Breast epithelium (tissue), 4 donors: ENCODE results near the gene GNA12. TPM values are rescaled to one million over a fixed set of nuclear protein-coding genes. Genes with fewer than 3 reads are reported as not detected.

Experiments used
- DNase-seq, 2 donors: peaks; one replicate each; pipeline ENCODE4 v3.0.0-alpha.2; 2019; ENCODE audit warnings: low spot score in 2 of 2
- H3K27ac ChIP-seq, 2 donors: fragments of 200-600 bp; sonication (generic) in 1 of 2; one replicate each; pipeline ENCODE4 v1.5.1; 2016 to 2019; ENCODE audit warnings: mild to moderate bottlenecking in 1 of 2
- H3K27me3 ChIP-seq, 2 donors: fragments of 200-600 bp; sonication (generic) in 1 of 2; one replicate each; pipeline versions ENCODE4 v1.5.1 to v1.6.0; 2017 to 2019; ENCODE audit warnings: control low read depth in 1 of 2, mild to moderate bottlenecking in 1 of 2
- H3K36me3 ChIP-seq: fragments of 200-600 bp; one replicate; pipeline ENCODE4 v1.5.1; 2019
- H3K4me1 ChIP-seq, 2 donors: fragments of 200-600 bp; sonication (generic); one replicate each; pipeline ENCODE4 v1.5.1; 2016 to 2019; ENCODE audit warnings: control low read depth in 1 of 2
- H3K4me3 ChIP-seq, 3 donors: fragments of 200-600 bp; sonication (generic); 1 replicate in 2 of 3; 2 replicates in 1 of 3; pipeline ENCODE4 v1.5.1; 2016 to 2019; ENCODE audit warnings: mild to moderate bottlenecking in 3 of 3, moderate library complexity in 2 of 3
- H3K9me3 ChIP-seq, 2 donors: fragments of 200-600 bp; sonication (generic) in 1 of 2; one replicate each; pipeline ENCODE4 v1.5.1; 2016 to 2019; ENCODE audit warnings: control low read depth in 1 of 2
- POLR2A ChIP-seq: fragments of 450-650 bp; IDR thresholded peaks from one replicate; pipeline ENCODE4 v1.6.1; 2016; ENCODE audit warnings: antibody characterized with exemption, mild to moderate bottlenecking, moderate library complexity
- POLR2AphosphoS5 ChIP-seq, 3 donors: sonication (generic); formaldehyde crosslinking; IDR thresholded peaks; one replicate each; pipeline ENCODE4 v1.6.1; 2017; ENCODE audit warnings: antibody characterized with exemption in 3 of 3
- intact Hi-C: fragments of 100-400 bp; cut with DNase I; formaldehyde crosslinking; loops from one replicate; pipeline ENCODE4 v1.15.1; 2023; ENCODE audit warnings: low total_unique reads
- total RNA-seq, 3 donors: library from RNA; depleted of rRNA; stranded (reverse); fragments of >200 nt; gene quantifications; one replicate each; pipeline ENCODE4 v1.1.0, GENCODE V29; 2016
- TF ChIP-seq, protein P1 (sequence below), 3 donors: fragments of 450-650 bp; IDR thresholded peaks; one replicate each; pipeline ENCODE4 v1.5.1; 2016 to 2017; ENCODE audit warnings: antibody characterized with exemption in 3 of 3, mild to moderate bottlenecking in 3 of 3, moderate library complexity in 3 of 3

Gene GNA12
- total RNA-seq, 3 donors from 2014 or later = 11.3 to 31.4 (median 24.9) TPM

DNA sequence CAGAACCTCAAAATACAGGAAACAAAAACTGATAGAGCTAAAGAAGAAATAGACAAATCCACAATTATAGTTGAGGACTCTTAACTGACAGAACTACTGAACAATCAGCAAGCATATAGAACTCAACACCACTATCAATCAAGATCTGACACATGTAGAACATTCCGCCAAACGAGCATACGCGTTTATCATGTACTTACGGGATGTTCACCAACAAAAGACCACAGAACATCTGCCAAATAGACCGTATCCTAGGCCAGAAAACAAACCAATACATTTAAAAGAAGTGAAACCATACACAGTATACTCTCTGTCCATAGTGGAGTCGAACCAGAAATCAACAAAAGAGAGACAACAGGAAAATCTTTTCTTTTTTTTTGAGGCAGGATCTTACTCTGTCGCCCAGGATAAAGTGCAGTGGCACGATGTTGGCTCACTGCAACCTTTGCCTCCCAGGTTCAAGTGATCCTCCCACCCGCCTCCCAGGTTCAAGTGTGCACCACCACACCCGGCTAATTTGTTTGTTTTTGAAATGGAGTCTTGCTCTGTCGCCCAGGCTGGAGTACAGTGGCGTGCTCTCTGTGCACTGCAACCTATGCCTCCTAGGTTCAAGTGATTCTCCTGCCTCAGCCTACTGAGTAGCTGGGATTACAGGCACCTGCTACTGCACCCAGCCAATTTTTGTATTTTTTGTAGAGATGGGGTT, 5.1 kb downstream of the GNA12 start:
- Histone ChIP-seq H3K4me1 (no peaks in the 10 kb centered on the region), H3K27ac (no peak overlapping the region), H3K4me3 (no peak overlapping the region), H3K36me3 (no peaks in the 10 kb centered on the region), H3K27me3 (no peaks in the 10 kb centered on the region), H3K9me3 (no peaks in the 10 kb centered on the region)
- no peak for DNase-seq
- intact Hi-C loops = no loop called here
- TF ChIP-seq POLR2AphosphoS5 (IDR thresholded peaks at IDR 0.05) (no peak), POLR2A (no peak)
- TF ChIP-seq, protein P1, sequence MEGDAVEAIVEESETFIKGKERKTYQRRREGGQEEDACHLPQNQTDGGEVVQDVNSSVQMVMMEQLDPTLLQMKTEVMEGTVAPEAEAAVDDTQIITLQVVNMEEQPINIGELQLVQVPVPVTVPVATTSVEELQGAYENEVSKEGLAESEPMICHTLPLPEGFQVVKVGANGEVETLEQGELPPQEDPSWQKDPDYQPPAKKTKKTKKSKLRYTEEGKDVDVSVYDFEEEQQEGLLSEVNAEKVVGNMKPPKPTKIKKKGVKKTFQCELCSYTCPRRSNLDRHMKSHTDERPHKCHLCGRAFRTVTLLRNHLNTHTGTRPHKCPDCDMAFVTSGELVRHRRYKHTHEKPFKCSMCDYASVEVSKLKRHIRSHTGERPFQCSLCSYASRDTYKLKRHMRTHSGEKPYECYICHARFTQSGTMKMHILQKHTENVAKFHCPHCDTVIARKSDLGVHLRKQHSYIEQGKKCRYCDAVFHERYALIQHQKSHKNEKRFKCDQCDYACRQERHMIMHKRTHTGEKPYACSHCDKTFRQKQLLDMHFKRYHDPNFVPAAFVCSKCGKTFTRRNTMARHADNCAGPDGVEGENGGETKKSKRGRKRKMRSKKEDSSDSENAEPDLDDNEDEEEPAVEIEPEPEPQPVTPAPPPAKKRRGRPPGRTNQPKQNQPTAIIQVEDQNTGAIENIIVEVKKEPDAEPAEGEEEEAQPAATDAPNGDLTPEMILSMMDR (IDR thresholded peaks at IDR 0.05) = no peak

- Histone ChIP-seq H3K27me3 (no peaks in the 10 kb centered on the region), H3K4me1 (no peaks in the 10 kb centered on the region), H3K9me3 (no peaks in the 10 kb centered on the region), H3K27ac (no peak overlapping the region), H3K36me3 (no peaks in the 10 kb centered on the region), H3K4me3 (no peak overlapping the region)
- no peak for DNase-seq
- intact Hi-C loops = no loop called here
- no peak for TF ChIP-seq POLR2AphosphoS5 (IDR thresholded peaks at IDR 0.05)
- TF ChIP-seq POLR2A = no peak
- TF ChIP-seq, protein P1 (IDR thresholded peaks at IDR 0.05) = no peak
Observed at GRCh38 chr7:2838451-2838850, 5.7 kb downstream of the GNA12 start.

GRCh38 chr7:2837496-2837895, 6.6 kb downstream of the GNA12 start:
- intact Hi-C loops = no loop called here
- Histone ChIP-seq H3K4me3 (no peak overlapping the region), H3K9me3 (no peaks in the 10 kb centered on the region), H3K4me1 (no peaks in the 10 kb centered on the region), H3K27ac (no peak overlapping the region), H3K36me3 (no peaks in the 10 kb centered on the region), H3K27me3 (no peaks in the 10 kb centered on the region)
- TF ChIP-seq POLR2A (no peak), POLR2AphosphoS5 (IDR thresholded peaks at IDR 0.05) (no peak)
- TF ChIP-seq, protein P1 (IDR thresholded peaks at IDR 0.05) = no peak
- no peak for DNase-seq

GRCh38 chr7:2834748-2835441, 9.2 kb downstream of the GNA12 start:
- intact Hi-C loops = no loop called here
- no peak overlapping the region for H3K27ac ChIP-seq
- no peak overlapping the region for H3K4me3 ChIP-seq
- no peak for DNase-seq
- no peaks in the 10 kb centered on the region for H3K36me3 ChIP-seq
- H3K4me1 ChIP-seq = no peaks in the 10 kb centered on the region
- H3K27me3 ChIP-seq = no peaks in the 10 kb centered on the region
- no peaks in the 10 kb centered on the region for H3K9me3 ChIP-seq
- no peak for TF ChIP-seq POLR2AphosphoS5 (IDR thresholded peaks at IDR 0.05)
- no peak for TF ChIP-seq POLR2A
- TF ChIP-seq, protein P1 (IDR thresholded peaks at IDR 0.05) = no peak
